A549 (cell line): ENCODE data around the gene PTGER3. TPM values are rescaled to one million over a fixed set of nuclear protein-coding genes. Genes with fewer than 3 reads are reported as not detected.

Source experiments
- ATAC-seq, 2 experiments: fragments of 200-7000 bp in 1 of 2; fragments of >200 bp in 1 of 2; cut with Nextera tagmentation in 1 of 2; cut with Tn5 transposase in 1 of 2; 3 replicates each; pipeline versions ENCODE4 v1.8.0 to v1.9.1; 2018 to 2020; ENCODE audit warnings: mild to moderate bottlenecking in 1 of 2, moderate library complexity in 1 of 2
- CTCF ChIA-PET: fragments of 300-600 bp; sonication (Branson Sonifier 250); formaldehyde crosslinking; extraction: SDS; loops from one replicate; lab custom pipeline; 2021; ENCODE audit warnings: antibody characterized with exemption, inconsistent platforms; lab: Yijun Ruan, JAX
- POLR2A ChIA-PET: fragments of 350-600 bp; formaldehyde crosslinking; extraction: SDS; loops from one replicate; lab custom pipeline; 2021; ENCODE audit warnings: antibody characterized with exemption, inconsistent platforms; lab: Yijun Ruan, JAX
- DNase-seq, 2 experiments: peaks; one replicate each; pipeline versions ENCODE4 v3.0.0 to v3.0.0-alpha.2; 2011 to 2016; ENCODE audit warnings: low read depth in 1 of 2, low spot score in 1 of 2
- FAIRE-seq: peaks from 2 replicates; lab custom pipeline; 2011; peaks lifted over from hg19 to GRCh38; lab: Jason Lieb, UNC
- H3K27ac ChIP-seq, 2 experiments: fragments of >200 bp; sonication (Bioruptor Twin); formaldehyde crosslinking; 3 replicates each; pipeline ENCODE4 v1.5.1; 2016 to 2017
- H3K4me1 ChIP-seq: fragments of >200 bp; sonication (Bioruptor Twin); formaldehyde crosslinking; 3 replicates; pipeline ENCODE4 v1.6.1; 2016
- H3K4me2 ChIP-seq: fragments of >200 bp; sonication (Bioruptor Twin); formaldehyde crosslinking; 3 replicates; pipeline ENCODE4 v1.6.1; 2016
- H3K4me3 ChIP-seq: fragments of >200 bp; sonication (Bioruptor Twin); formaldehyde crosslinking; 3 replicates; pipeline ENCODE4 v1.5.1; 2016
- H3K9me3 ChIP-seq: fragments of >200 bp; sonication (Bioruptor Twin); formaldehyde crosslinking; 3 replicates; pipeline ENCODE4 v1.6.1; 2016
- CBX8 ChIP-seq: fragments of 200-600 bp; sonication (generic); IDR thresholded peaks from 2 replicates; pipeline ENCODE4 v1.6.1; 2016
- CEBPB ChIP-seq, 2 experiments: fragments of >200 bp in 1 of 2; sonication (Bioruptor Twin) in 1 of 2; formaldehyde crosslinking in 1 of 2; IDR thresholded peaks; 2 replicates each; pipeline ENCODE4 v1.6.1; 2012 to 2016
- CHD2 ChIP-seq: fragments of 150-350 bp; IDR thresholded peaks from 2 replicates; pipeline ENCODE4 v1.6.1; 2014; ENCODE audit warnings: low read length; ENCODE audit not compliant: partially characterized antibody
- EHMT2 ChIP-seq: fragments of 200-600 bp; sonication (generic); IDR thresholded peaks from 2 replicates; pipeline ENCODE4 v1.6.1; 2016; ENCODE audit warnings: antibody characterized with exemption, low read depth, mild to moderate bottlenecking, moderate library complexity
- FOXS1 ChIP-seq: fragments of 250-450 bp; sonication (Bioruptor Pico); IDR thresholded peaks from 2 replicates; pipeline ENCODE4 v1.5.0; 2020; ENCODE audit warnings: mild to moderate bottlenecking, moderate library complexity
- HOXA7 ChIP-seq: fragments of 250-450 bp; sonication (Bioruptor Pico); IDR thresholded peaks from 2 replicates; pipeline ENCODE4 v1.5.0; 2020; ENCODE audit warnings: mild to moderate bottlenecking, moderate library complexity
- HOXB13 ChIP-seq: fragments of 250-450 bp; sonication (Bioruptor Pico); IDR thresholded peaks from 2 replicates; pipeline ENCODE4 v1.5.0; 2020; ENCODE audit warnings: low read depth, mild to moderate bottlenecking, moderate library complexity
- JUNB ChIP-seq: fragments of >200 bp; sonication (Bioruptor Twin); formaldehyde crosslinking; IDR thresholded peaks from 2 replicates; pipeline ENCODE4 v1.6.1; 2016
- KDM1A ChIP-seq: fragments of 200-600 bp; sonication (generic); IDR thresholded peaks from 2 replicates; pipeline ENCODE4 v1.6.1; 2016; ENCODE audit warnings: low read depth, mild to moderate bottlenecking
- KDM5A ChIP-seq: fragments of 200-600 bp; sonication (generic); IDR thresholded peaks from 2 replicates; pipeline ENCODE4 v1.6.1; 2016; ENCODE audit warnings: antibody characterized with exemption, mild to moderate bottlenecking
- NR3C1 ChIP-seq: fragments of >200 bp; sonication (Bioruptor Twin); formaldehyde crosslinking; IDR thresholded peaks from 3 replicates; pipeline ENCODE4 v1.6.1; 2017
- POLR2A ChIP-seq: IDR thresholded peaks from 2 replicates; pipeline ENCODE4 v1.6.1; 2012; ENCODE audit warnings: mild to moderate bottlenecking, low read length
- POLR2AphosphoS2 ChIP-seq: conservative IDR thresholded peaks from 2 replicates; pipeline ENCODE4 v1.6.1; 2012; ENCODE audit warnings: low read length, improper control_type of control experiment, inconsistent platforms
- SREBF2 ChIP-seq: fragments of 450-650 bp; IDR thresholded peaks from 2 replicates; pipeline ENCODE4 v1.6.1; 2014; ENCODE audit warnings: mild to moderate bottlenecking, moderate library complexity
- TFCP2L1 ChIP-seq: fragments of 250-450 bp; sonication (Bioruptor Pico); IDR thresholded peaks from 2 replicates; pipeline ENCODE4 v1.5.0; 2021; ENCODE audit warnings: mild to moderate bottlenecking
- ZNF302 ChIP-seq: fragments of 250-450 bp; sonication (Bioruptor Pico); IDR thresholded peaks from 2 replicates; pipeline ENCODE4 v1.9.0; 2021; ENCODE audit warnings: inconsistent platforms, mild to moderate bottlenecking, moderate library complexity
- ZSCAN20 ChIP-seq: fragments of 250-450 bp; sonication (Bioruptor Pico); IDR thresholded peaks from 2 replicates; pipeline ENCODE4 v1.8.0; 2022; ENCODE audit warnings: mild to moderate bottlenecking, moderate library complexity
- WGBS: methylation state at CpG from one replicate; pipeline ENCODE4 v1.1.6; 2017; ENCODE audit errors: missing lambda C conversion rate; 5-methylcytosine and 5-hydroxymethylcytosine counted together
- polyA plus RNA-seq, 4 experiments: library from polyadenylated mRNA; depleted of rRNA in 3 of 4; stranded (reverse); fragments of >200 nt; fragmentation: RNase III in 1 of 4; extraction: RNeasy Plus Mini Kit Qiagen cat#74134 plus additional on column Dnase treatment in 1 of 4; gene quantifications; 2 replicates in 3 of 4; 3 replicates in 1 of 4; pipeline ENCODE4 v1.2.3, GENCODE V29; 2011 to 2017
- TF ChIP-seq, protein P1 (sequence below): fragments of 200-600 bp; sonication (generic); IDR thresholded peaks from 2 replicates; pipeline ENCODE4 v1.6.1; 2016; ENCODE audit warnings: antibody characterized with exemption, mild to moderate bottlenecking, moderate library complexity
- TF ChIP-seq, protein P2 (sequence below): IDR thresholded peaks from 2 replicates; pipeline ENCODE4 v1.6.1; 2012
- TF ChIP-seq, protein P3 (sequence below): fragments of >200 bp; sonication (Bioruptor Twin); formaldehyde crosslinking; IDR thresholded peaks from 3 replicates; pipeline ENCODE4 v1.5.1; 2016

Gene PTGER3
- polyA plus RNA-seq, 2 of the 4 experiments (the other 2 are of a cell fraction) = not detected

DNA sequence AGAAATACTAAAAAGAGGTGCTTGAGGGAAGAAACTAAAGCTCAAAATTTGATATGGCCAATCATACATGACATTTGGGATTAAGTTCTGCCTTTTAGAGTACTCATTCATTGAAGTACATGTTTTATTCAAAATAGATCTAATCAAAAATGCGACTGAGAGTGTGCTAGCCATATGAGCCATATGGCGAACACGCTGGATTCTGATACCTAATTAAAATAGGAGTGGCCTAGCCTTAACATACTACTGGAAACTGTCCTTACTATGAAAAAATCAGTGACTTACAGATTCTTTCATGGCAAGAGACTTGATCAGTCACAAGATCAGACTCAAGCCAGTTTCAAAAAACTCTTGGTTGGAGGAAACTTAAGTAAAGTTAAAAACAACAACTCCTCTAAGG is 73.9 kb downstream of the PTGER3 start:
- CTCF ChIA-PET = no interaction called here
- H3K4me2 ChIP-seq = no peak overlapping the region
- FAIRE-seq (no peak), DNase-seq (no peak), ATAC-seq (no peak)
- POLR2A ChIA-PET = no interaction called here
- H3K9me3 ChIP-seq = no peaks in the 10 kb centered on the region
- no peaks in the 10 kb centered on the region for H3K4me1 ChIP-seq
- H3K4me3 ChIP-seq = no peak overlapping the region
- no peak overlapping the region for H3K27ac ChIP-seq
- WGBS = 28% methylated on average over 3 of the region's 3 CpGs
- TF ChIP-seq ZNF302 (CRISPR knock-in tag) = no peak
- TF ChIP-seq KDM1A = no peak
- TF ChIP-seq ZSCAN20 (CRISPR knock-in tag) = no peak
- TF ChIP-seq FOXS1 (CRISPR knock-in tag) = no peak

DNA sequence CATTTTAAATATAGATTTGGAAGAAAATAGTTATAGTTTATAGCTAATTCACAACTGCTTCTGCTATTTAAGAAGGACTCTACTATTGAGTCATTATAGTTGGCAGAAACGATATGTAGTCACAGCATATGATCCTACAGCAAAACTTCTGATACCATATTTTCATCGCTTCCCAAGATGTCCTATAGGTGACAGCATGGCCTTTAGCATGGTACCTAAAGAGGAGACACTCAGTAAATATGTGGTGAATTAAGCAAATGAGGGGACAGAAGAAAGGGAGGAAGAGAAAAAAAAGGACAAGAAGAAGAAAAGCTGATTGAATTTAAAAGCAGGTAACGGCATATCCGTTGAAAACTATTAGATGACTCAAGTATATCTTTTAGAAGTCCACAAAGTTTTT is 77.2 kb downstream of the PTGER3 start:
- Histone ChIP-seq H3K4me1 (no peaks in the 10 kb centered on the region), H3K4me3 (no peak overlapping the region), H3K27ac (no peak overlapping the region), H3K9me3 (no peaks in the 10 kb centered on the region), H3K4me2 (no peak overlapping the region)
- FAIRE-seq = no peak
- DNase-seq = no peak
- WGBS = 21% methylated on average over 4 of the region's 4 CpGs
- ATAC-seq = no peak
- CTCF ChIA-PET = no interaction called here
- POLR2A ChIA-PET = no interaction called here
- TF ChIP-seq ZNF302 (CRISPR knock-in tag) (no peak), NR3C1 (no peak), FOXS1 (CRISPR knock-in tag) (no peak), CBX8 (no peak), JUNB (no peak), CHD2 (no peak), KDM1A (no peak), HOXA7 (CRISPR knock-in tag) (no peak), POLR2A (no peak), CEBPB (IDR thresholded peaks at IDR 0.05) (no peak), EHMT2 (no peak), KDM5A (no peak), HOXB13 (CRISPR knock-in tag) (no peak), POLR2AphosphoS2 (no peak)
- TF ChIP-seq, protein P1, sequence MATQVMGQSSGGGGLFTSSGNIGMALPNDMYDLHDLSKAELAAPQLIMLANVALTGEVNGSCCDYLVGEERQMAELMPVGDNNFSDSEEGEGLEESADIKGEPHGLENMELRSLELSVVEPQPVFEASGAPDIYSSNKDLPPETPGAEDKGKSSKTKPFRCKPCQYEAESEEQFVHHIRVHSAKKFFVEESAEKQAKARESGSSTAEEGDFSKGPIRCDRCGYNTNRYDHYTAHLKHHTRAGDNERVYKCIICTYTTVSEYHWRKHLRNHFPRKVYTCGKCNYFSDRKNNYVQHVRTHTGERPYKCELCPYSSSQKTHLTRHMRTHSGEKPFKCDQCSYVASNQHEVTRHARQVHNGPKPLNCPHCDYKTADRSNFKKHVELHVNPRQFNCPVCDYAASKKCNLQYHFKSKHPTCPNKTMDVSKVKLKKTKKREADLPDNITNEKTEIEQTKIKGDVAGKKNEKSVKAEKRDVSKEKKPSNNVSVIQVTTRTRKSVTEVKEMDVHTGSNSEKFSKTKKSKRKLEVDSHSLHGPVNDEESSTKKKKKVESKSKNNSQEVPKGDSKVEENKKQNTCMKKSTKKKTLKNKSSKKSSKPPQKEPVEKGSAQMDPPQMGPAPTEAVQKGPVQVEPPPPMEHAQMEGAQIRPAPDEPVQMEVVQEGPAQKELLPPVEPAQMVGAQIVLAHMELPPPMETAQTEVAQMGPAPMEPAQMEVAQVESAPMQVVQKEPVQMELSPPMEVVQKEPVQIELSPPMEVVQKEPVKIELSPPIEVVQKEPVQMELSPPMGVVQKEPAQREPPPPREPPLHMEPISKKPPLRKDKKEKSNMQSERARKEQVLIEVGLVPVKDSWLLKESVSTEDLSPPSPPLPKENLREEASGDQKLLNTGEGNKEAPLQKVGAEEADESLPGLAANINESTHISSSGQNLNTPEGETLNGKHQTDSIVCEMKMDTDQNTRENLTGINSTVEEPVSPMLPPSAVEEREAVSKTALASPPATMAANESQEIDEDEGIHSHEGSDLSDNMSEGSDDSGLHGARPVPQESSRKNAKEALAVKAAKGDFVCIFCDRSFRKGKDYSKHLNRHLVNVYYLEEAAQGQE = no peak
- TF ChIP-seq, protein P2, sequence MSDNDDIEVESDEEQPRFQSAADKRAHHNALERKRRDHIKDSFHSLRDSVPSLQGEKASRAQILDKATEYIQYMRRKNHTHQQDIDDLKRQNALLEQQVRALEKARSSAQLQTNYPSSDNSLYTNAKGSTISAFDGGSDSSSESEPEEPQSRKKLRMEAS = no peak
- TF ChIP-seq, protein P3, sequence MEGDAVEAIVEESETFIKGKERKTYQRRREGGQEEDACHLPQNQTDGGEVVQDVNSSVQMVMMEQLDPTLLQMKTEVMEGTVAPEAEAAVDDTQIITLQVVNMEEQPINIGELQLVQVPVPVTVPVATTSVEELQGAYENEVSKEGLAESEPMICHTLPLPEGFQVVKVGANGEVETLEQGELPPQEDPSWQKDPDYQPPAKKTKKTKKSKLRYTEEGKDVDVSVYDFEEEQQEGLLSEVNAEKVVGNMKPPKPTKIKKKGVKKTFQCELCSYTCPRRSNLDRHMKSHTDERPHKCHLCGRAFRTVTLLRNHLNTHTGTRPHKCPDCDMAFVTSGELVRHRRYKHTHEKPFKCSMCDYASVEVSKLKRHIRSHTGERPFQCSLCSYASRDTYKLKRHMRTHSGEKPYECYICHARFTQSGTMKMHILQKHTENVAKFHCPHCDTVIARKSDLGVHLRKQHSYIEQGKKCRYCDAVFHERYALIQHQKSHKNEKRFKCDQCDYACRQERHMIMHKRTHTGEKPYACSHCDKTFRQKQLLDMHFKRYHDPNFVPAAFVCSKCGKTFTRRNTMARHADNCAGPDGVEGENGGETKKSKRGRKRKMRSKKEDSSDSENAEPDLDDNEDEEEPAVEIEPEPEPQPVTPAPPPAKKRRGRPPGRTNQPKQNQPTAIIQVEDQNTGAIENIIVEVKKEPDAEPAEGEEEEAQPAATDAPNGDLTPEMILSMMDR = no peak

DNA sequence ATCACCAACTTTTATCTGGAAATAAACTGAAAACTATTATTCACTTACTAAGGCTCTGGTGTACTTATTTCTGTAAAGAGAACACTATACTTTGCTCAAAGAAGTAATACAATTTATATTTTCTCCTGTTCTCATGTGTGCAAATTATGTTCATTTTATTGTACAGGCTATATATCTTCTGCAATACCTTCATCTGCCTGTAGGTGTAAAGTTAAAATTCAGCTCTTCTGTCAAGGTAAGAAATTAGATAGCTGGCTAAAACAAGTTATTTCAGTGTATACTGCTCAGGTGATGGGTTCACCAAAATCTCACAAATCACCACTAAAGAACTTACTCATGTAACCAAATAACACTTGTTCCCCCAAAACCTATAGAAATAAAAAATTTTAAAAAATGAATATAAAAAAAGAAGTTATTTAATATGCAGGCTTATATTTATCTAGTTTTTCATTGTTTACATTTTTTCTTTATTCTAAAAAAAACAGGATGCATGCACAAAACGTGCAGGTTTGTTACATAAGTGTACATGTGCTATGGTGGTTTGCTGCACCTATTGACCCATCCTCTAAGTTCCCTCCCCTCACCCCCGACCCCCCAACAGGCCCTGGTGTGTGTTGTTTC is 81.5 kb downstream of the PTGER3 start:
- CTCF ChIA-PET = no interaction called here
- WGBS = 1% methylated on average over 2 of the region's 2 CpGs
- no peak for ATAC-seq
- Histone ChIP-seq H3K27ac (no peak overlapping the region), H3K9me3 (no peaks in the 10 kb centered on the region), H3K4me3 (no peak overlapping the region), H3K4me1 (no peaks in the 10 kb centered on the region)
- FAIRE-seq = no peak
- TF ChIP-seq SREBF2 (no peak), TFCP2L1 (no peak), ZSCAN20 (CRISPR knock-in tag) (no peak)
- TF ChIP-seq, all 56 proteins: peak for 0
- peak in 1 of 2 experiments; percentile 1 for DNase-seq
- no peak overlapping the region for H3K4me2 ChIP-seq
- POLR2A ChIA-PET = no interaction called here
